DOHH2 (cell line): ENCODE results near the gene KRTAP12-3.

Source experiments
- H3F3A ChIP-seq: fragments of 200-600 bp; sonication (generic), shearing (Covaris generic); 2 replicates; pipeline ENCODE4 v1.6.0; 2016; ENCODE audit warnings: antibody characterized with exemption, mild to moderate bottlenecking; ENCODE audit not compliant: control insufficient read depth, insufficient read depth
- H3K27ac ChIP-seq: fragments of 200-600 bp; sonication (generic); 2 replicates; pipeline ENCODE4 v1.5.1; 2014; ENCODE audit warnings: low read depth, mild to moderate bottlenecking, low read length, moderate library complexity
- H3K27me3 ChIP-seq: fragments of 200-600 bp; sonication (generic); 2 replicates; pipeline ENCODE4 v1.6.1; 2014; ENCODE audit warnings: mild to moderate bottlenecking, low read length, mixed read lengths; ENCODE audit not compliant: control insufficient read depth
- H3K36me3 ChIP-seq: fragments of 200-600 bp; sonication (generic); 2 replicates; pipeline ENCODE4 v1.6.1; 2014; ENCODE audit warnings: mild to moderate bottlenecking, low read length, moderate library complexity, mixed read lengths; ENCODE audit not compliant: control insufficient read depth
- H3K4me1 ChIP-seq: fragments of 200-600 bp; sonication (generic); 2 replicates; pipeline ENCODE4 v1.6.1; 2014; ENCODE audit warnings: mild to moderate bottlenecking, low read length, mixed read lengths; ENCODE audit not compliant: control insufficient read depth
- H3K4me2 ChIP-seq: fragments of 200-600 bp; sonication (generic); 2 replicates; pipeline ENCODE4 v1.6.0; 2014; ENCODE audit warnings: mild to moderate bottlenecking, low read length, moderate library complexity
- H3K4me3 ChIP-seq: fragments of 200-600 bp; sonication (generic); 2 replicates; pipeline ENCODE4 v1.5.1; 2014; ENCODE audit warnings: mild to moderate bottlenecking, low read length, mixed read lengths
- H3K79me2 ChIP-seq: fragments of 200-600 bp; sonication (generic); 2 replicates; pipeline ENCODE4 v1.6.1; 2014; ENCODE audit warnings: mild to moderate bottlenecking, low read length, mixed read lengths; ENCODE audit not compliant: control insufficient read depth
- H3K9me2 ChIP-seq: fragments of 200-600 bp; sonication (generic); replicated peaks from 2 replicates; pipeline ENCODE4 v1.6.1; 2014; ENCODE audit warnings: mild to moderate bottlenecking, low read length, mixed read lengths; ENCODE audit not compliant: control insufficient read depth
- H3K9me3 ChIP-seq: fragments of 200-600 bp; sonication (generic); 2 replicates; pipeline ENCODE4 v1.6.1; 2014; ENCODE audit warnings: antibody characterized with exemption, low read length, mixed read lengths; ENCODE audit not compliant: control insufficient read depth, insufficient read depth
- H4K20me1 ChIP-seq: fragments of 200-600 bp; sonication (generic); 2 replicates; pipeline ENCODE4 v1.6.0; 2014; ENCODE audit warnings: low read depth, mild to moderate bottlenecking, antibody characterized with exemption, low read length, moderate library complexity; ENCODE audit not compliant: control insufficient read depth, insufficient read depth
- CTCF ChIP-seq: fragments of 200-600 bp; sonication (generic); IDR thresholded peaks from one replicate; pipeline ENCODE4 v1.5.1; 2014; ENCODE audit warnings: antibody characterized with exemption, mild to moderate bottlenecking, low read depth, low read length; ENCODE audit not compliant: poor library complexity, severe bottlenecking
- EZH2phosphoT487 ChIP-seq: fragments of 200-600 bp; sonication (generic); IDR thresholded peaks from 2 replicates; pipeline ENCODE4 v1.6.1; 2017; ENCODE audit warnings: borderline replicate concordance, mild to moderate bottlenecking, antibody characterized with exemption, low read length, moderate library complexity, mixed read lengths

The KRTAP12-3 gene

DNA sequence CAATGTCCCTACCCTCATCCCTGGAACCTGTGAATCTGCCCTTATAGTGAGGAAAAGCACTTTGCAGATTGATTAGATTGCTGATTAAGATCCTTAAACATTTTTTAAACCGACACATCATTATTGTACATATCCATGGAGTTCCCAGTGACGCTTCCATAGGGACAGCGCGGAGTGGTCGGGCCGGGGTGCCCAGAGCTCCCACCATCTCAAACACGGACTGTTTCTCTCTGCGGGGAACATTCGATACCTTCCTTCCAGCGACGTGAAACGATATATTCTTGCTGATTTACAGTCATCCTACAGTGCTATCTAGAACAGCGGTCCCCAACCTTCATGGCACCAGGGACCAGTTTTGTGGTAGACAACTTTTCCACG lies 43.3 kb downstream of the KRTAP12-3 start:
- H3K27ac ChIP-seq: no peak overlapping the region
- H3K4me3 ChIP-seq: no peak overlapping the region
- no peaks in the 10 kb centered on the region for H3K36me3 ChIP-seq
- peaks cover under 1% of the 10 kb centered on the region; the same call in 1 of the 2 replicates for H3K9me3 ChIP-seq
- no peaks in the 10 kb centered on the region for H3K79me2 ChIP-seq
- H3F3A ChIP-seq: no peaks in the 10 kb centered on the region
- no peaks in the 10 kb centered on the region for H3K4me1 ChIP-seq
- H4K20me1 ChIP-seq: no peaks in the 10 kb centered on the region
- H3K4me2 ChIP-seq: no peak overlapping the region
- no peaks in the 10 kb centered on the region for H3K9me2 ChIP-seq
- peaks cover 5% of the 10 kb centered on the region; the same call in 1 of the 2 replicates for H3K27me3 ChIP-seq
- TF ChIP-seq CTCF (no peak), EZH2phosphoT487 (no peak)

DNA sequence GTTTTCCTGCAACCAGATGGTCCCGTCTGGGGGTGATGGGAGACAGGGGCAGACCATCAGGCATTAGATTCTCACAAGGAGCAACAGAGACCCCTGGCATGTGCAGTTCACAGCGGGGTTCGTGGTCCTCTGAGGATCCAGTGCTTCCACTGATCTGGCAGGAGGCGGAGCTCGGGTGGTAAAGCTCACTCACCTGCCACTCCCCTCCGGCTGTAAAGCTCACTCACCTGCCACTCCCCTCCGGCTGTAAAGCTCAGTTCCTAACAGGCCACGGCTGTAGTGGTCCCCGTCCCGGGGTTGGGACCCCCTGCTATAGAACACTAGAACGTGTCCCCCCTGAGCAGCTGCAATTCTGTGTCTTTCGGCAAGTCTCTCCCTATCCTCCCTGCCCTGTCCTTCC lies 43.8 kb downstream of the KRTAP12-3 start:
- peaks cover 5% of the 10 kb centered on the region; the same call in 1 of the 2 replicates for H3K27me3 ChIP-seq
- no peak overlapping the region for H3K4me2 ChIP-seq
- H3K4me1 ChIP-seq: no peaks in the 10 kb centered on the region
- H3K27ac ChIP-seq: no peak overlapping the region
- no peaks in the 10 kb centered on the region for H3K79me2 ChIP-seq
- no peak overlapping the region for H3K4me3 ChIP-seq
- H3K9me3 ChIP-seq: peaks cover 4% of the 10 kb centered on the region; the same call in 1 of the 2 replicates
- no peaks in the 10 kb centered on the region for H3K9me2 ChIP-seq
- TF ChIP-seq EZH2phosphoT487 (no peak), CTCF (no peak)
- no peaks in the 10 kb centered on the region for H3F3A ChIP-seq
- H4K20me1 ChIP-seq: no peaks in the 10 kb centered on the region
- H3K36me3 ChIP-seq: no peaks in the 10 kb centered on the region

DNA sequence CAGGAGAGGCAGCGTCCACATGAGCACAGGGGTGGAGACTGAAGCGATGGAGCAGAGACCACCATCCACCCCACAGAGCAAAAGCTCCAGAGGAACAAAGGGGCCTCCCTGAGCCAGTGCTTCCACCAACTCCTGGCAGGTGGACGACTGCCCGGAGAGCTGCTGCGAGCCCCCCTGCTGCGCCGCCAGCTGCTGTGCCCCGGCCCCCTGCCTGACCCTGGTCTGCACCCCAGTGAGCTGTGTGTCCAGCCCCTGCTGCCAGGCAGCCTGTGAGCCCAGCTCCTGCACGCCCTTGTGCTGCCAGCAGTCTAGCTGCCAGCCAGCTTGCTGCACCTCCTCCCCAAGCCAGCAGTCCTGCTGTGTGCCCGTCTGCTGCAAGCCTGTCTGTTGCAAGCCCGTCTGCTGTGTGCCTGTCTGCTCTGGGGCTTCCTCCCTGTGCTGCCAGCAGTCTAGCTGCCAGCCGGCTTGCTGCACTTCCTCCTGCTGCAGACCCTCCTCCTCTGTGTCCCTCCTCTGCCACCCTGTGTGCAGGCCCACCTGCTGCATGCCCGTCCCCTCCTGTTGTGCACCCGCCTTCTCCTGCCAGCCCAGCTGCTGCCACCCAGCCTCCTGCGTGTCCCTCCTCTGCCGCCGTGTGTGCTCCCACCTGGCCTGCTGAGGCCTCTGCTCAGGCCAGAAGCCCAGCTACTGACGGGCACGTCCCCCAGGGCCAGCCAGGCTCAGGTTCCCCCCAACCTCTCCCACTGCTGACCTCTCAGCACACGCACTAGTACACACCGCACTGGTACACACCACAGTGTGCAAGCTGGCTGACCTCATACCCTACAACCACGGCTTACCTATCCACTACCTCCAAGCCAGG lies 44.6 kb downstream of the KRTAP12-3 start:
- Histone ChIP-seq H3K27me3 (peaks cover 5% of the 10 kb centered on the region; the same call in 1 of the 2 replicates), H3K36me3 (no peaks in the 10 kb centered on the region), H3K4me3 (no peak overlapping the region), H3K4me1 (no peaks in the 10 kb centered on the region), H4K20me1 (no peaks in the 10 kb centered on the region), H3K9me3 (peaks cover 4% of the 10 kb centered on the region; the same call in 1 of the 2 replicates), H3K4me2 (no peak overlapping the region), H3K9me2 (no peaks in the 10 kb centered on the region), H3K79me2 (no peaks in the 10 kb centered on the region), H3F3A (no peaks in the 10 kb centered on the region), H3K27ac (no peak overlapping the region)
- TF ChIP-seq EZH2phosphoT487 (no peak), CTCF (no peak)
